K562 (cell line): ENCODE data around the gene ITPK1. TPM values are rescaled to one million over a fixed set of nuclear protein-coding genes. Genes with fewer than 3 reads are reported as not detected.

Source experiments
- ATAC-seq: fragments of 200-7000 bp; cut with Tn5 transposase; 3 replicates; pipeline ENCODE4 v1.9.1; 2020; ENCODE audit warnings: moderate library complexity
- BruUV-seq: library from RNA; stranded (reverse); fragments of 400-500 nt; replicated peaks from 2 replicates; lab custom pipeline; 2021; lab: Mats Ljungman, UMichigan
- CTCF ChIA-PET: fragments of 300-600 bp; formaldehyde crosslinking; extraction: SDS; loops from one replicate; lab custom pipeline; 2021; ENCODE audit warnings: low intra/inter-chr PET ratio; lab: Yijun Ruan, JAX
- POLR2A ChIA-PET: fragments of 300-600, 350-650 bp; sonication (Branson Sonifier 250); formaldehyde crosslinking; extraction: SDS; loops from one replicate; lab custom pipeline; 2021; ENCODE audit warnings: antibody characterized with exemption, inconsistent platforms; lab: Yijun Ruan, JAX
- DNase-seq, 4 experiments: peaks; one replicate each; pipeline versions ENCODE4 v3.0.0 to v3.0.0-alpha.2; 2011 to 2018; ENCODE audit warnings: low spot score in 3 of 4, mixed read lengths in 3 of 4; ENCODE audit errors: extremely low read depth in 1 of 4
- FAIRE-seq: peaks from 2 replicates; lab custom pipeline; 2011; peaks lifted over from hg19 to GRCh38; lab: Jason Lieb, UNC
- H2AFZ ChIP-seq: 2 replicates; pipeline ENCODE4 v1.6.0; 2011; ENCODE audit warnings: low read depth, low read length, control low read depth, inconsistent platforms
- H3K27ac ChIP-seq: fragments of 200-600 bp; 3 replicates; pipeline ENCODE4 v1.8.0; 2011; ENCODE audit warnings: low read depth, mild to moderate bottlenecking, control low read depth, inconsistent platforms, low read length, moderate library complexity, mixed read lengths; ENCODE audit errors: extremely low read depth
- H3K27me3 ChIP-seq, 2 experiments: fragments of 300-600 bp in 1 of 2; 2 replicates in 1 of 2; 3 replicates in 1 of 2; pipeline versions ENCODE4 v1.6.0 to v1.8.0; 2011; ENCODE audit warnings: inconsistent platforms in 2 of 2, low read length in 2 of 2, mild to moderate bottlenecking in 1 of 2, mixed read lengths in 1 of 2, moderate library complexity in 1 of 2; ENCODE audit not compliant: control insufficient read depth in 2 of 2, insufficient read depth in 2 of 2
- H3K36me3 ChIP-seq: fragments of 300-600 bp; 3 replicates; pipeline ENCODE4 v1.8.0; 2011; ENCODE audit warnings: mild to moderate bottlenecking, low read length, inconsistent platforms; ENCODE audit not compliant: control insufficient read depth, insufficient read depth
- H3K4me1 ChIP-seq, 2 experiments: fragments of 200-600 bp in 1 of 2; replicated peaks in 1 of 2; 2 replicates in 1 of 2; 3 replicates in 1 of 2; pipeline versions ENCODE4 v1.5.1 to v1.8.0; 2011; ENCODE audit warnings: inconsistent platforms in 2 of 2, low read length in 2 of 2, mild to moderate bottlenecking in 1 of 2, mixed read lengths in 1 of 2, moderate library complexity in 1 of 2; ENCODE audit not compliant: control insufficient read depth in 2 of 2, insufficient read depth in 2 of 2
- H3K4me2 ChIP-seq: 2 replicates; pipeline ENCODE4 v1.6.1; 2011; ENCODE audit warnings: low read length, control low read depth, inconsistent platforms, mixed read lengths; ENCODE audit not compliant: insufficient read depth
- H3K4me3 ChIP-seq: fragments of 200-600 bp; sonication (generic), shearing (Covaris generic); 2 replicates; pipeline ENCODE4 v1.5.1; 2016; ENCODE audit warnings: control low read depth, inconsistent platforms
- H3K79me2 ChIP-seq: fragments of 200-600 bp; 3 replicates; pipeline ENCODE4 v1.8.0; 2011; ENCODE audit warnings: low read length, inconsistent platforms; ENCODE audit not compliant: control insufficient read depth, insufficient read depth
- H3K9ac ChIP-seq, 2 experiments: 2 replicates each; pipeline versions ENCODE4 v1.6.0 to v1.6.1; 2011; ENCODE audit warnings: low read depth in 2 of 2, low read length in 2 of 2, control low read depth in 1 of 2, inconsistent platforms in 1 of 2, mild to moderate bottlenecking in 1 of 2, mixed read lengths in 1 of 2; ENCODE audit not compliant: insufficient read depth in 1 of 2
- H3K9me1 ChIP-seq: one replicate; pipeline ENCODE4 v1.6.0; 2011; ENCODE audit warnings: inconsistent platforms, mild to moderate bottlenecking, low read length, moderate library complexity; ENCODE audit not compliant: control insufficient read depth, insufficient read depth
- H3K9me3 ChIP-seq: replicated peaks from 2 replicates; pipeline ENCODE4 v1.5.1; 2011; ENCODE audit warnings: low read depth, low read length, inconsistent platforms; ENCODE audit not compliant: control insufficient read depth, insufficient read depth
- H4K20me1 ChIP-seq: replicated peaks from 2 replicates; pipeline ENCODE4 v1.6.1; 2011; ENCODE audit warnings: low read length, inconsistent platforms, mixed read lengths; ENCODE audit not compliant: control insufficient read depth, insufficient read depth
- EWSR1 ChIP-seq: fragments of 450-650 bp; IDR thresholded peaks from 2 replicates; pipeline ENCODE4 v1.6.1; 2018; ENCODE audit warnings: borderline replicate concordance, mild to moderate bottlenecking, low read depth, moderate library complexity; ENCODE audit not compliant: partially characterized antibody
- FOXK1 ChIP-seq: sonication (generic); formaldehyde crosslinking; IDR thresholded peaks from 2 replicates; pipeline ENCODE4 v1.8.0; 2022; ENCODE audit warnings: missing genetic modification reagents, mild to moderate bottlenecking, borderline replicate concordance
- HMGN3 ChIP-seq: IDR thresholded peaks from 2 replicates; pipeline ENCODE4 v1.6.1; 2011; ENCODE audit warnings: borderline replicate concordance, low read depth, mild to moderate bottlenecking, mixed read lengths, low read length; ENCODE audit not compliant: insufficient read length; ENCODE audit errors: extremely low read depth
- JUND ChIP-seq, 2 experiments: IDR thresholded peaks; 2 replicates in 1 of 2; 3 replicates in 1 of 2; pipeline ENCODE4 v1.6.1; 2011; ENCODE audit warnings: borderline replicate concordance in 2 of 2, low read depth in 2 of 2, low read length in 2 of 2, improper control_type of control experiment in 1 of 2, missing biosample characterization in 1 of 2, missing genetic modification characterization in 1 of 2, missing genetic modification reagents in 1 of 2
- MAFG ChIP-seq: fragments of 450-650 bp; conservative IDR thresholded peaks from 2 replicates; pipeline ENCODE4 v1.6.1; 2016; ENCODE audit warnings: missing genetic modification characterization, missing compliant biosample characterization
- NELFE ChIP-seq: IDR thresholded peaks from 2 replicates; pipeline ENCODE4 v1.6.1; 2011; ENCODE audit warnings: mild to moderate bottlenecking; ENCODE audit not compliant: insufficient read depth, insufficient read length
- NR4A1 ChIP-seq, 2 experiments: fragments of 250-450 bp in 1 of 2; fragments of 450-650 bp in 1 of 2; sonication (Bioruptor Pico) in 1 of 2; IDR thresholded peaks; 2 replicates each; pipeline versions ENCODE4 v1.4.0 to v1.6.1; 2016 to 2020; ENCODE audit warnings: mild to moderate bottlenecking in 2 of 2, missing compliant biosample characterization in 1 of 2, missing genetic modification characterization in 1 of 2, moderate library complexity in 1 of 2
- PTTG1 ChIP-seq: fragments of 450-650 bp; IDR thresholded peaks from 2 replicates; pipeline ENCODE4 v1.6.1; 2016; ENCODE audit warnings: low read depth, mild to moderate bottlenecking, missing genetic modification characterization, missing compliant biosample characterization
- YBX1 ChIP-seq: fragments of 450-650 bp; IDR thresholded peaks from 2 replicates; pipeline ENCODE4 v1.7.1; 2016; ENCODE audit warnings: mild to moderate bottlenecking
- ZNF589 ChIP-seq: fragments of 200-800 bp; sonication (Bioruptor generic); IDR thresholded peaks from 2 replicates; pipeline ENCODE4 v1.6.1; 2016; ENCODE audit warnings: low read depth, missing genetic modification characterization, missing compliant biosample characterization
- WGBS: fragments of 100-300 bp; shearing (Covaris generic); methylation state at CpG from one replicate; pipeline ENCODE4 v1.1.6; 2016; ENCODE audit warnings: low coverage, mixed read lengths; ENCODE audit not compliant: insufficient coverage; ENCODE audit errors: missing lambda C conversion rate; 5-methylcytosine and 5-hydroxymethylcytosine counted together
- in situ Hi-C: fragments of 300-500 bp; cut with MboI; formaldehyde crosslinking; loops from 4 replicates; pipeline ENCODE4 v1.15.0; 2018; ENCODE audit warnings: inconsistent platforms, mixed read lengths
- intact Hi-C: fragments of 100-400 bp; cut with micrococcal nuclease; formaldehyde crosslinking; loops from 2 replicates; pipeline ENCODE4 v1.14.2; 2022
- polyA plus RNA-seq, 8 experiments: library from polyadenylated mRNA; depleted of rRNA in 4 of 8; stranded (reverse) in 5 of 8; unstranded in 3 of 8; fragments of >200 nt; fragmentation: Nextera tagmentation in 2 of 8; fragmentation: Illumina TruSeq in 1 of 8; extraction: Ambion mirVana in 2 of 8; extraction: Trizol in 1 of 8; gene quantifications; 2 replicates each; pipeline versions ENCODE4 v1.2.1 to v1.2.3, GENCODE V29; 2011 to 2014; ENCODE audit warnings: inconsistent platforms in 1 of 8, missing spikeins in 1 of 8
- total RNA-seq, 7 experiments: library from RNA; depleted of rRNA in 6 of 7; stranded (reverse); fragments of >200 nt in 6 of 7; fragmentation: Illumina TruSeq in 2 of 7; extraction: Trizol in 2 of 7; gene quantifications; 2 replicates each; pipeline versions ENCODE4 v1.2.1 to v1.2.3, GENCODE V29; 2011 to 2021; ENCODE audit warnings: low replicate concordance in 1 of 7

ITPK1 gene
- total and polyA plus RNA-seq, 9 of the 15 experiments (the other 6 are each of a cell fraction or from before 2014, with no cell fraction given), result 1.2 to 39.2 (median 23.0) TPM

DNA sequence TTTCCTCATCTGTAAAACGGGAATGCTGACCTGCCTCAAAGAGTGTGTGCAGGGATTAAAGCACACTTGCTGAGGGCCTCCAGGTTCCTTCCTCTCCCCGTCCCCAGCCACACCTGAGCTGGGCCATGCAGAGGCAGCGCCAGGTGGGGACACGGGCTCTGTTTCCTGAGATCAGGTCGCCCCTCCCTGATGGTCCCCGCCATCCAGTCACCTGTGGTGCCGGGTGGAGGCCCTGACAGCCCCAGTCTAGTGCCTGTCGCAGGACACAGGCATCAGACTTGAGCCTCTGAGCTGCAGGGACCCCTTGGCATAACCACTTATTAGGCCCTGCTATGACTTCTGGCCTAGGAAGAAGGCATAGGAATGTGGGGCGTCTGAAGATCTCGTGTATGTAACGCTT is 180.3 kb downstream of the ITPK1 start:
- BruUV-seq, result no TSS peak
- H3K27me3 ChIP-seq, result no peaks in the 10 kb centered on the region
- no peak overlapping the region for H3K4me2 ChIP-seq
- H3K9me1 ChIP-seq, result no peaks in the 10 kb centered on the region
- H2AFZ ChIP-seq, result no peak overlapping the region
- ATAC-seq, result no peak
- peaks cover 0 to 7% of the 10 kb centered on the region in 2 experiments; a peak in 2 of 5 replicates for H3K4me1 ChIP-seq
- no peak for DNase-seq
- intact Hi-C loops, result no loop called here
- in situ Hi-C loops, result no loop called here
- no peaks in the 10 kb centered on the region for H3K9me3 ChIP-seq
- TF ChIP-seq MAFG (tag) (no peak), ZNF589 (no peak), EWSR1 (no peak), YBX1 (no peak), HMGN3 (no peak), FOXK1 (CRISPR knock-in tag) (no peak), NR4A1 (CRISPR knock-in tag; IDR thresholded peaks at IDR 0.05) (no peak), NR4A1 (tag; IDR thresholded peaks at IDR 0.05) (no peak), NELFE (no peak), JUND (IDR thresholded peaks at IDR 0.05; ENCODE audit: borderline replicate concordance, low read depth, low read length) (no peak), JUND (tag; IDR thresholded peaks at IDR 0.05; ENCODE audit: borderline replicate concordance, low read depth, low read length) (no peak), PTTG1 (no peak)
- no peak overlapping the region for H3K27ac ChIP-seq
- H3K4me3 ChIP-seq, result no peak overlapping the region
- H3K36me3 ChIP-seq, result no peaks in the 10 kb centered on the region
- WGBS, result 76% methylated on average over 8 of the region's 11 CpGs
- FAIRE-seq, result no peak
- POLR2A ChIA-PET, result no interaction called here
- H3K9ac ChIP-seq, result no peak overlapping the region
- H4K20me1 ChIP-seq, result no peaks in the 10 kb centered on the region; the same call in none of the 2 replicates
- CTCF ChIA-PET, result no interaction called here
- H3K79me2 ChIP-seq, result no peaks in the 10 kb centered on the region
